Measurements from ENCODE around the gene HOXA13. TPM values are rescaled to one million over a fixed set of nuclear protein-coding genes. Genes with fewer than 3 reads are reported as not detected.

The HOXA13 gene
- total RNA-seq, 1 experiment from 2014 or later = 1.3 TPM

GRCh38 chr7:27173956-27174873 lies 25.7 kb downstream of the HOXA13 start, which contains the start of gene HOXA10:
Gene HOXA10 (minus strand): TSS chr7:27174320. CDS start chr7:27174306, 14 bp downstream.
- Mint-ChIP-seq H3K9me3 (ENCODE audit: low read depth, unreplicated experiment) (no peaks in the 10 kb centered on the region), H3K27me3 (ENCODE audit: unreplicated experiment) (no peaks in the 10 kb centered on the region), H3K36me3 (ENCODE audit: insufficient read depth, unreplicated experiment) (peaks cover 39% of the 10 kb centered on the region), H3K27ac (ENCODE audit: unreplicated experiment) (peak within 1 kb of the TSS; percentile 3), H3K4me3 (ENCODE audit: low read depth, unreplicated experiment) (peak within 1 kb of the TSS; percentile 72), H3K4me1 (ENCODE audit: low read depth, unreplicated experiment) (peaks cover 29% of the 10 kb centered on the region)
- CTCF ChIA-PET = interaction anchor here (0.7 to 2.1 kb wide), 2 partner anchors 24 to 616 kb away, joined by 3 to 8 read pairs; no protein-coding TSS in a partner anchor
- TF ChIP-seq CTCF (IDR thresholded peaks at IDR 0.05; ENCODE audit: unreplicated experiment) = no peak
- no TSS peak for BruUV-seq (replicated peaks)
- intact Hi-C loops (cut with micrococcal nuclease; ENCODE audit: unreplicated experiment) = no loop called here
- DNase-seq = no peak

- BruUV-seq (replicated peaks) = no TSS peak
- H3K27me3 Mint-ChIP-seq (ENCODE audit: unreplicated experiment) = no peaks in the 10 kb centered on the region
- DNase-seq = peak; percentile 73
- no peaks in the 10 kb centered on the region for H3K9me3 Mint-ChIP-seq (ENCODE audit: low read depth, unreplicated experiment)
- peak overlapping the region; percentile 72 for H3K4me3 Mint-ChIP-seq (ENCODE audit: low read depth, unreplicated experiment)
- TF ChIP-seq CTCF (IDR thresholded peaks at IDR 0.05; ENCODE audit: unreplicated experiment) = no peak
- no peak overlapping the region for H3K27ac Mint-ChIP-seq (ENCODE audit: unreplicated experiment)
- peaks cover 44% of the 10 kb centered on the region for H3K36me3 Mint-ChIP-seq (ENCODE audit: insufficient read depth, unreplicated experiment)
- H3K4me1 Mint-ChIP-seq (ENCODE audit: low read depth, unreplicated experiment) = peaks cover 34% of the 10 kb centered on the region
- CTCF ChIA-PET = interaction anchor here (0.7 to 2.1 kb wide), 2 partner anchors 23 to 616 kb away, joined by 3 to 8 read pairs; no protein-coding TSS in a partner anchor
- intact Hi-C loops (cut with micrococcal nuclease; ENCODE audit: unreplicated experiment) = no loop called here
These were observed 26.4 kb downstream of the HOXA13 start for GRCh38 chr7:27173511-27173955.

DNA sequence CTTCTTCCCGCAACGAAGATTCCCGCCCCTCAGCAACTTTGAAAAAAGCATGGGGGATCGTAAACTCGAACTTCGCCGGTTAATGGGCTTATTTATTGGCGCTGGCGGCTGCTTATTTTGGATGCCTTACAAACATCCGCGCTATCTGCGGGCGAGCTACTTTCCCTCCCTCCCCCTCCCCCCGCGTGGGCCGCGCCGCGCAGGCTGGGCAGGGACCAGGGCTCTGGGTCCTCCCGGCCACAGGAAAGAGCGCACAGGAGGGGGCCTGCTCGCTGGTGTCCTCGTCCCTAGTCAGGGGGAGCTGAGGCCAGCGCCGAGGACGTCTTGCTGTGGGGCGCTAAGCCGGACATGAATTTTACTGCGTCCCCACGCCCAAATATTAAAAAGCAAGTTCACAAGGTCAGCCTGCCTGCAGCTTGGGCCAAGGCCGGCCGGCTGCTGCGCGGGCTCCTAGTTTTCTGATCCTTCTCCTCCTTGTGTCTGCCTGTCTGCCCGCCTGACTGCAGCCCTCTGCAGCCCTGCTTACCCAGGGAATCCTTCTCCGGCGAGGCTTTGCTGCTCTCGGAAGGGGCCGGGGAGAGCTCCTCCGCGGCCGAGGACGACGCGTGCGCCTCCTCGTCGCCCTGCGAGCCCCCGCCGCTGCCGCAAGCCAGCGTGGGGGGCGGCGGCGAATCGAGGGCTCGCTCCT lies 26.9 kb downstream of the HOXA13 start:
- Mint-ChIP-seq H3K36me3 (ENCODE audit: insufficient read depth, unreplicated experiment) (peaks cover 44% of the 10 kb centered on the region), H3K27ac (ENCODE audit: unreplicated experiment) (peak overlapping the region; percentile 22), H3K4me3 (ENCODE audit: low read depth, unreplicated experiment) (peak overlapping the region; percentile 72), H3K4me1 (ENCODE audit: low read depth, unreplicated experiment) (peaks cover 37% of the 10 kb centered on the region), H3K9me3 (ENCODE audit: low read depth, unreplicated experiment) (no peaks in the 10 kb centered on the region), H3K27me3 (ENCODE audit: unreplicated experiment) (no peaks in the 10 kb centered on the region)
- CTCF ChIA-PET = interaction anchor here (2.1 kb wide), 1 partner anchor 22 kb away, joined by 8 read pairs; no protein-coding TSS in a partner anchor
- peak; percentile 52 for DNase-seq
- TF ChIP-seq CTCF (IDR thresholded peaks at IDR 0.05; ENCODE audit: unreplicated experiment) = no peak
- no TSS peak for BruUV-seq (replicated peaks)
- intact Hi-C loops (cut with micrococcal nuclease; ENCODE audit: unreplicated experiment) = no loop called here

GRCh38 chr7:27172315-27172774 lies 27.5 kb downstream of the HOXA13 start:
- peaks cover 37% of the 10 kb centered on the region for H3K4me1 Mint-ChIP-seq (ENCODE audit: low read depth, unreplicated experiment)

More at GRCh38 chr7:27172315-27172774, 27.5 kb downstream of the HOXA13 start:
- intact Hi-C loops (cut with micrococcal nuclease; ENCODE audit: unreplicated experiment) = no loop called here
- DNase-seq = no peak
- Mint-ChIP-seq H3K36me3 (ENCODE audit: insufficient read depth, unreplicated experiment) (peaks cover 44% of the 10 kb centered on the region), H3K4me3 (ENCODE audit: low read depth, unreplicated experiment) (peak overlapping the region; percentile 72), H3K27me3 (ENCODE audit: unreplicated experiment) (no peaks in the 10 kb centered on the region), H3K27ac (ENCODE audit: unreplicated experiment) (peak overlapping the region; percentile 22), H3K9me3 (ENCODE audit: low read depth, unreplicated experiment) (no peaks in the 10 kb centered on the region)
- no peak for TF ChIP-seq CTCF (IDR thresholded peaks at IDR 0.05; ENCODE audit: unreplicated experiment)
- CTCF ChIA-PET = interaction anchor here (2.1 kb wide), 1 partner anchor 22 kb away, joined by 8 read pairs; no protein-coding TSS in a partner anchor
- BruUV-seq (replicated peaks) = no TSS peak

Data from Calu3 (cell line).